Caco-2 (cell line): ENCODE data around the gene TRPC4. TPM values are rescaled to one million over a fixed set of nuclear protein-coding genes. Genes with fewer than 3 reads are reported as not detected.

Source experiments
- BruUV-seq: library from RNA; stranded (reverse); fragments of 400-500 nt; replicated peaks from 2 replicates; lab custom pipeline; 2021; lab: Mats Ljungman, UMichigan
- CTCF ChIA-PET: fragments of 300-600 bp; sonication (Branson Sonifier 250); formaldehyde crosslinking; loops from one replicate; lab custom pipeline; 2022; ENCODE audit warnings: antibody characterized with exemption; lab: Charles Lee
- POLR2A ChIA-PET: fragments of 300-600 bp; sonication (Branson Sonifier 250); formaldehyde crosslinking; loops from one replicate; lab custom pipeline; 2022; ENCODE audit warnings: antibody characterized with exemption; lab: Charles Lee
- DNase-seq, 2 experiments: peaks; one replicate each; pipeline versions ENCODE4 v3.0.0 to v3.0.0-alpha.2; 2020 to 2022
- H3K27me3 ChIP-seq: replicated peaks from 2 replicates; pipeline ENCODE4 v1.6.0; 2011; ENCODE audit warnings: low read length; ENCODE audit not compliant: control insufficient read depth, insufficient read depth
- H3K36me3 ChIP-seq: 2 replicates; pipeline ENCODE4 v1.5.1; 2011; ENCODE audit warnings: low read length; ENCODE audit not compliant: control insufficient read depth, insufficient read depth
- H3K4me1 ChIP-seq: fragments of 250-450 bp; sonication (Bioruptor Pico); 2 replicates; pipeline ENCODE4 v1.5.1; 2020; ENCODE audit warnings: mild to moderate bottlenecking
- H3K4me3 ChIP-seq: 2 replicates; pipeline ENCODE4 v1.5.1; 2011; ENCODE audit warnings: low read depth, mild to moderate bottlenecking, control low read depth, low read length
- H3K9me3 ChIP-seq: fragments of 250-450 bp; sonication (Bioruptor Pico); 2 replicates; pipeline ENCODE4 v1.5.1; 2020; ENCODE audit warnings: mild to moderate bottlenecking, moderate library complexity
- H3K27ac Mint-ChIP-seq: one replicate; pipeline ENCODE4 v1.8.0; 2022; ENCODE audit warnings: mixed read lengths; ENCODE audit not compliant: unreplicated experiment
- H3K27me3 Mint-ChIP-seq: one replicate; pipeline ENCODE4 v1.8.0; 2022; ENCODE audit warnings: mixed read lengths; ENCODE audit not compliant: insufficient read depth, unreplicated experiment
- H3K36me3 Mint-ChIP-seq: one replicate; pipeline ENCODE4 v1.8.0; 2022; ENCODE audit warnings: mild to moderate bottlenecking, mixed read lengths; ENCODE audit not compliant: insufficient read depth, unreplicated experiment
- H3K4me1 Mint-ChIP-seq: one replicate; pipeline ENCODE4 v1.8.0; 2022; ENCODE audit warnings: low read depth, mixed read lengths; ENCODE audit not compliant: unreplicated experiment
- H3K4me3 Mint-ChIP-seq: one replicate; pipeline ENCODE4 v1.8.0; 2022; ENCODE audit warnings: mild to moderate bottlenecking, moderate library complexity, mixed read lengths; ENCODE audit not compliant: unreplicated experiment
- H3K9me3 Mint-ChIP-seq: one replicate; pipeline ENCODE4 v1.8.0; 2022; ENCODE audit warnings: mixed read lengths; ENCODE audit not compliant: unreplicated experiment
- intact Hi-C: fragments of 100-400 bp; cut with micrococcal nuclease; formaldehyde crosslinking; loops from one replicate; pipeline ENCODE4 v1.10.0; 2022; ENCODE audit not compliant: unreplicated experiment
- total RNA-seq: library from RNA; stranded (reverse); gene quantifications from 2 replicates; pipeline ENCODE4 v1.2.3, GENCODE V29; 2022
- TF ChIP-seq, protein P1 (sequence below), 2 experiments: fragments of 200-600 bp in 1 of 2; IDR thresholded peaks; 1 replicate in 1 of 2; 2 replicates in 1 of 2; pipeline versions ENCODE4 v1.5.1 to v1.8.0; 2011 to 2022; ENCODE audit warnings: antibody characterized with exemption in 1 of 2, control low read depth in 1 of 2, inconsistent platforms in 1 of 2, low read depth in 1 of 2, low read length in 1 of 2, mild to moderate bottlenecking in 1 of 2, moderate library complexity in 1 of 2; ENCODE audit not compliant: insufficient read depth in 1 of 2, severe bottlenecking in 1 of 2, unreplicated experiment in 1 of 2

TRPC4 gene
- total RNA-seq, 1 experiment from 2014 or later, result not detected

DNA sequence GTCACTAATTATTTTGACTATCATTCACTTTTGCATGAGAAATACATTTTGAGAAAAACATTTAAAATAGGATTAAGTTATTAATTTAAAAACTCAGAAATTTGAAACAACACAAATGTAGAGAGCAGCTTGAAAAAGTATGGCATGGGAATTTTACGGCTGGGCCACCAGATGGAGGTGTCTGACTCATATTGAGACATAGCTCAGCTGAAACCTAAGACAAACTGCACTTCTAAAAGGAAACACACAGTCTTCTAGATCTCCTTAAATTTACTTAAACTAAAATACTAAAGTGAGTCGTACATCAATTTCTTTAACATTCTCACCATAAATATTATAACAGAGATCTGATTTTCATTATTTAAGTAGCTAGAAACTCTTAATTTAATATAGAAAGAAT is 229.1 kb downstream of the TRPC4 start:
- peak in 1 of 2 experiments; percentile 10 for DNase-seq

DNA sequence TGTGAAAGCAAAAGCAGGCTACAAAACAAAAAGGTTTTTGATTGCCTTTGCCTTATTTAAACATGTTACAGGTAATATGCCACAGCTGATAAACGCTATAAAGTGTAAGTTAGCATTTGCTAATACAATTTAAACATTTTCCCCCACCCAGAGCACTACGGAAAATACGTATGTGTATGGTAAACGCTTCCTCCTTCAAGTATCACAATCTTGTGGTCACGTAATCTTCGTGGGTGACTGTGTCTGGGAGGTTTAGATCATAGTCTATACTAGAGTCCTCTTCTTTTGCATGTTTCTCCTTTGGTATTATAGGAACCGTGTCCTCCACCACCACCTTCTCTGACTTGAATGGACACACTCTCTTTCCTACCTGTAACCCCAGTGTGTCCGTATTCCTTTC is 232.9 kb downstream of the TRPC4 start:
- BruUV-seq, result no TSS peak
- H3K27ac Mint-ChIP-seq, result no peak overlapping the region
- H3K9me3 Mint-ChIP-seq, result no peaks in the 10 kb centered on the region
- H3K27me3 Mint-ChIP-seq, result peaks cover 11% of the 10 kb centered on the region
- H3K27me3 ChIP-seq, result no peaks in the 10 kb centered on the region
- no peaks in the 10 kb centered on the region for H3K4me1 Mint-ChIP-seq
- no peak for DNase-seq
- H3K9me3 ChIP-seq, result no peaks in the 10 kb centered on the region
- H3K4me3 Mint-ChIP-seq, result no peak overlapping the region
- no peaks in the 10 kb centered on the region for H3K36me3 ChIP-seq
- no peak overlapping the region for H3K4me3 ChIP-seq
- intact Hi-C loops, result loop anchor here (10.0 kb wide), 1 partner anchor 898 kb away; no protein-coding TSS in a partner anchor
- ChIA-PET POLR2A (no interaction called here), CTCF (no interaction called here)
- H3K4me1 ChIP-seq, result no peaks in the 10 kb centered on the region
- H3K36me3 Mint-ChIP-seq, result no peaks in the 10 kb centered on the region
- TF ChIP-seq, protein P1, sequence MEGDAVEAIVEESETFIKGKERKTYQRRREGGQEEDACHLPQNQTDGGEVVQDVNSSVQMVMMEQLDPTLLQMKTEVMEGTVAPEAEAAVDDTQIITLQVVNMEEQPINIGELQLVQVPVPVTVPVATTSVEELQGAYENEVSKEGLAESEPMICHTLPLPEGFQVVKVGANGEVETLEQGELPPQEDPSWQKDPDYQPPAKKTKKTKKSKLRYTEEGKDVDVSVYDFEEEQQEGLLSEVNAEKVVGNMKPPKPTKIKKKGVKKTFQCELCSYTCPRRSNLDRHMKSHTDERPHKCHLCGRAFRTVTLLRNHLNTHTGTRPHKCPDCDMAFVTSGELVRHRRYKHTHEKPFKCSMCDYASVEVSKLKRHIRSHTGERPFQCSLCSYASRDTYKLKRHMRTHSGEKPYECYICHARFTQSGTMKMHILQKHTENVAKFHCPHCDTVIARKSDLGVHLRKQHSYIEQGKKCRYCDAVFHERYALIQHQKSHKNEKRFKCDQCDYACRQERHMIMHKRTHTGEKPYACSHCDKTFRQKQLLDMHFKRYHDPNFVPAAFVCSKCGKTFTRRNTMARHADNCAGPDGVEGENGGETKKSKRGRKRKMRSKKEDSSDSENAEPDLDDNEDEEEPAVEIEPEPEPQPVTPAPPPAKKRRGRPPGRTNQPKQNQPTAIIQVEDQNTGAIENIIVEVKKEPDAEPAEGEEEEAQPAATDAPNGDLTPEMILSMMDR (IDR thresholded peaks at IDR 0.05; ENCODE audit: insufficient read depth in 1 of 2, low read depth in 1 of 2, low read length in 1 of 2, severe bottlenecking in 1 of 2, unreplicated experiment in 1 of 2), result no peak

More for the DNA sequence above, 229.1 kb downstream of the TRPC4 start:
- no peaks in the 10 kb centered on the region for H3K4me1 Mint-ChIP-seq
- Histone ChIP-seq H3K27me3 (no peaks in the 10 kb centered on the region), H3K36me3 (no peaks in the 10 kb centered on the region), H3K4me3 (no peak overlapping the region), H3K9me3 (no peaks in the 10 kb centered on the region), H3K4me1 (no peaks in the 10 kb centered on the region)
- H3K27me3 Mint-ChIP-seq, result peaks cover 21% of the 10 kb centered on the region
- POLR2A ChIA-PET, result no interaction called here
- CTCF ChIA-PET, result interaction anchor here (0.7 to 1.0 kb wide), 2 partner anchors 889 to 942 kb away, joined by 3 to 7 read pairs; no protein-coding TSS in a partner anchor
- intact Hi-C loops, result loop anchor here (1.0 to 5.0 kb wide), 2 partner anchors 407 to 942 kb away; no protein-coding TSS in a partner anchor
- H3K27ac Mint-ChIP-seq, result no peak overlapping the region
- no peak overlapping the region for H3K4me3 Mint-ChIP-seq
- H3K36me3 Mint-ChIP-seq, result no peaks in the 10 kb centered on the region
- BruUV-seq, result no TSS peak
- H3K9me3 Mint-ChIP-seq, result no peaks in the 10 kb centered on the region
- TF ChIP-seq, protein P1 (IDR thresholded peaks at IDR 0.05; ENCODE audit: insufficient read depth in 1 of 2, low read depth in 1 of 2, low read length in 1 of 2, severe bottlenecking in 1 of 2, unreplicated experiment in 1 of 2), result peak; percentile 40 to 49

DNA sequence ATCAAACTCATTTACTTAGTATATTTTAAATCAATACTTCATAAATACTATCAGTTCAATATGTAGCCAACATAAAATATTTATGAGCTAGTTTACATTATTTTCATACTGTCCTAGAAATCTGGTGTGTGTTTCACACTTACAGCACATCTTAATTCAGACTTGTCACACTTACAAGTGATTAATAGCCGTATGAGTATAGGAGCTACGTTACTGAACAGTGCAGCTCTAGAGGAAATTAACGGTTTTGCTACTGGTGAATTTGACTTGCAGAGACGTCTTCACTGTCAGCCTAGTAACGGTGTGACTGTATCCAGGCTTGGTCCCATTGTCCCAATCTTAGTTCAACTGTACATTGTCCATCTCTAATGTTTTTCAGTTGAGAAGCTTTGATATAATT is 237.3 kb downstream of the TRPC4 start:
- DNase-seq, result no peak
- H3K4me1 ChIP-seq, result no peaks in the 10 kb centered on the region
- no peaks in the 10 kb centered on the region for H3K9me3 Mint-ChIP-seq
- no peaks in the 10 kb centered on the region for H3K27me3 ChIP-seq
- H3K27ac Mint-ChIP-seq, result no peak overlapping the region
- no peaks in the 10 kb centered on the region for H3K4me1 Mint-ChIP-seq
- H3K4me3 Mint-ChIP-seq, result no peak overlapping the region
- H3K4me3 ChIP-seq, result no peak overlapping the region
- no TSS peak for BruUV-seq
- H3K36me3 Mint-ChIP-seq, result no peaks in the 10 kb centered on the region
- no peaks in the 10 kb centered on the region for H3K36me3 ChIP-seq
- ChIA-PET CTCF (no interaction called here), POLR2A (no interaction called here)
- no peaks in the 10 kb centered on the region for H3K9me3 ChIP-seq
- intact Hi-C loops, result loop anchor here (10.0 kb wide), 1 partner anchor 903 kb away; no protein-coding TSS in a partner anchor
- peaks cover 4% of the 10 kb centered on the region for H3K27me3 Mint-ChIP-seq
- TF ChIP-seq, protein P1 (IDR thresholded peaks at IDR 0.05; ENCODE audit: insufficient read depth in 1 of 2, low read depth in 1 of 2, low read length in 1 of 2, severe bottlenecking in 1 of 2, unreplicated experiment in 1 of 2), result no peak
